ENCODE results near the gene NABP1.

DNA sequence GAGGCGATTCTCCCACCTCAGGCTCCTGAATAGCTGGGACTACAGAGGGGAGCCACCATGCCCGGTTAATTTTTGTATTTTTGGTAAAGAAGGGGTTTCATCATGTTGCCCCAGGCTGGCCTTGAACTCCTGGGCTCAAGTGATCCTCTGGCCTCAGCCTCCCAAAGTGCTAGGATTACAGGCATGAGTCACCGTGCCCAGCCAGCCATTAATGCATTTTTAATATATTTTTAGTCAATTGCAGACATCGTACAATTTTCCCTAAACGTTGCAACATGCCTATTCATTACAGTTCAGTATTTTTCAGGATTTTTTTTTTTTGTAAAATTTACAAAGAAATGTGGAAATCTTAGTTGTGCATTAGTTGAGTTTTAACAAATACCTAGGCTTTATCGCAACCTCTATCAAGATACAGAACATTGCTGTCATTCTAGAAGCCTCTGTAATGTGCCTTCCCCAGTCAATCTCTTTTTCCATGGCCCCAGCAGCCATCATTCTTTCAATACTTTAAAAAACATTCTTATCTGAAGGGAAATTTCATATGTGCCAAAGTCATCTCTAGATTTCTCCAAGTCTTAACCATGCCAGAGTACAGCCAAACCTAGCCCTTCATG is 14.7 kb downstream of the NABP1 start:
- no peak for TF ChIP-seq POLR2A (IDR thresholded peaks at IDR 0.05)
- TF ChIP-seq, protein P1, sequence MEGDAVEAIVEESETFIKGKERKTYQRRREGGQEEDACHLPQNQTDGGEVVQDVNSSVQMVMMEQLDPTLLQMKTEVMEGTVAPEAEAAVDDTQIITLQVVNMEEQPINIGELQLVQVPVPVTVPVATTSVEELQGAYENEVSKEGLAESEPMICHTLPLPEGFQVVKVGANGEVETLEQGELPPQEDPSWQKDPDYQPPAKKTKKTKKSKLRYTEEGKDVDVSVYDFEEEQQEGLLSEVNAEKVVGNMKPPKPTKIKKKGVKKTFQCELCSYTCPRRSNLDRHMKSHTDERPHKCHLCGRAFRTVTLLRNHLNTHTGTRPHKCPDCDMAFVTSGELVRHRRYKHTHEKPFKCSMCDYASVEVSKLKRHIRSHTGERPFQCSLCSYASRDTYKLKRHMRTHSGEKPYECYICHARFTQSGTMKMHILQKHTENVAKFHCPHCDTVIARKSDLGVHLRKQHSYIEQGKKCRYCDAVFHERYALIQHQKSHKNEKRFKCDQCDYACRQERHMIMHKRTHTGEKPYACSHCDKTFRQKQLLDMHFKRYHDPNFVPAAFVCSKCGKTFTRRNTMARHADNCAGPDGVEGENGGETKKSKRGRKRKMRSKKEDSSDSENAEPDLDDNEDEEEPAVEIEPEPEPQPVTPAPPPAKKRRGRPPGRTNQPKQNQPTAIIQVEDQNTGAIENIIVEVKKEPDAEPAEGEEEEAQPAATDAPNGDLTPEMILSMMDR (IDR thresholded peaks at IDR 0.05): no peak

Data from tibial nerve (tissue), 3 donors.